Cardiac muscle cell (in vitro differentiated cells and primary cell): ENCODE data around the gene RHBDL2. TPM values are rescaled to one million over a fixed set of nuclear protein-coding genes. Genes with fewer than 3 reads are reported as not detected.

Experiments used
- DNase-seq, 2 donors: peaks; one replicate each; pipeline versions ENCODE4 v3.0.0 to v3.0.0-alpha.2; 2010 to 2017; ENCODE audit warnings: low read depth in 1 of 2, low spot score in 1 of 2
- H3K27ac ChIP-seq: fragments of 200-600 bp; sonication (generic); 2 replicates; pipeline ENCODE4 v1.5.1; 2016
- H3K27me3 ChIP-seq: fragments of 200-600 bp; sonication (generic); 2 replicates; pipeline ENCODE4 v1.6.0; 2016; ENCODE audit warnings: control low read depth
- H3K36me3 ChIP-seq: fragments of 200-600 bp; sonication (generic); 2 replicates; pipeline ENCODE4 v1.5.1; 2016; ENCODE audit warnings: control low read depth
- H3K4me1 ChIP-seq: fragments of 200-600 bp; sonication (generic); 2 replicates; pipeline ENCODE4 v1.8.1; 2017; ENCODE audit warnings: low read depth, mild to moderate bottlenecking, mixed run types
- H3K4me3 ChIP-seq: fragments of 200-600 bp; sonication (generic); 2 replicates; pipeline ENCODE4 v1.5.1; 2016; ENCODE audit warnings: mild to moderate bottlenecking
- H3K9me3 ChIP-seq: fragments of 200-600 bp; sonication (generic); 2 replicates; pipeline ENCODE4 v1.5.1; 2017; ENCODE audit warnings: low read depth, mild to moderate bottlenecking, control low read depth
- polyA plus RNA-seq: library from polyadenylated mRNA; unstranded; fragments of >200 nt; fragmentation: Nextera tagmentation; extraction: Ambion mirVana; gene quantifications from 2 replicates; pipeline ENCODE4 v1.2.1, GENCODE V29; 2016
- total RNA-seq: library from RNA; depleted of rRNA; stranded (reverse); fragments of >200 nt; gene quantifications from 2 replicates; pipeline ENCODE4 v1.2.3, GENCODE V29; 2016
- TF ChIP-seq, protein P1 (sequence below): IDR thresholded peaks from 2 replicates; pipeline ENCODE4 v1.5.1; 2012; ENCODE audit warnings: low read depth, mild to moderate bottlenecking, low read length

RHBDL2 gene
- total and polyA plus RNA-seq, 2 experiments from 2014 or later, result 0.21 TPM; not detected in 1

DNA sequence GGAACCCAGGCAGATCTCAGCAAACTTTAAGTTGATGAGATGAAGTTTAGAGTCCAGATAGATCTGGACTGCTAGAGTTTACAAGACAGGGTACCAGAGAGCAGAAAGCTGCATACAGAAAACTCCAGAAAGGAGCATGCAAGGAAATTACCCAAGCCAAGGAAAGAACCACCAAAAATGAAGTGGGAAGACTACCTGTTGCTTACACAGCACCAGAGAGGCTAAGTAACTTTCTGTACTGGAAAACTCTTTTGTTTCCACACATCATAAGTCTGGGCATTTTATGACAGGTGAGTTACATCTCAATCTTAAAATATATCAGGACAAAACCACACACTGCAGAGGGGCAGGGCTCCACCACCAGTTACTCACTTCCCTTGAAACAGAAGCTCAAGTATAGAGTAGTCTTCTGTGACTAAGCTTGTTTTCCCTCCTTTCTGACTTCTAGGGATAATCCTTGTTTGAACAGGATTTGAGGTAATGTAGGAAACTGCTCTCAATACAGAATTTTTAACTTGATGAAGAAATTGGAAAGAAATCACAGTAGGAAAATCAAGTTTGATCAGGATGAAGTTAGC lies 42.9 kb downstream of the RHBDL2 start:
- H3K27ac ChIP-seq, result no peak overlapping the region
- H3K36me3 ChIP-seq, result no peaks in the 10 kb centered on the region
- H3K9me3 ChIP-seq, result no peaks in the 10 kb centered on the region
- H3K4me3 ChIP-seq, result no peak overlapping the region
- no peaks in the 10 kb centered on the region for H3K27me3 ChIP-seq
- DNase-seq, result no peak
- H3K4me1 ChIP-seq, result no peaks in the 10 kb centered on the region
- TF ChIP-seq, protein P1, sequence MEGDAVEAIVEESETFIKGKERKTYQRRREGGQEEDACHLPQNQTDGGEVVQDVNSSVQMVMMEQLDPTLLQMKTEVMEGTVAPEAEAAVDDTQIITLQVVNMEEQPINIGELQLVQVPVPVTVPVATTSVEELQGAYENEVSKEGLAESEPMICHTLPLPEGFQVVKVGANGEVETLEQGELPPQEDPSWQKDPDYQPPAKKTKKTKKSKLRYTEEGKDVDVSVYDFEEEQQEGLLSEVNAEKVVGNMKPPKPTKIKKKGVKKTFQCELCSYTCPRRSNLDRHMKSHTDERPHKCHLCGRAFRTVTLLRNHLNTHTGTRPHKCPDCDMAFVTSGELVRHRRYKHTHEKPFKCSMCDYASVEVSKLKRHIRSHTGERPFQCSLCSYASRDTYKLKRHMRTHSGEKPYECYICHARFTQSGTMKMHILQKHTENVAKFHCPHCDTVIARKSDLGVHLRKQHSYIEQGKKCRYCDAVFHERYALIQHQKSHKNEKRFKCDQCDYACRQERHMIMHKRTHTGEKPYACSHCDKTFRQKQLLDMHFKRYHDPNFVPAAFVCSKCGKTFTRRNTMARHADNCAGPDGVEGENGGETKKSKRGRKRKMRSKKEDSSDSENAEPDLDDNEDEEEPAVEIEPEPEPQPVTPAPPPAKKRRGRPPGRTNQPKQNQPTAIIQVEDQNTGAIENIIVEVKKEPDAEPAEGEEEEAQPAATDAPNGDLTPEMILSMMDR, result no peak

- H3K4me1 ChIP-seq, result no peaks in the 10 kb centered on the region
- H3K36me3 ChIP-seq, result no peaks in the 10 kb centered on the region
- H3K4me3 ChIP-seq, result no peak overlapping the region
- no peaks in the 10 kb centered on the region for H3K9me3 ChIP-seq
- no peak for DNase-seq
- no peak overlapping the region for H3K27ac ChIP-seq
- H3K27me3 ChIP-seq, result no peaks in the 10 kb centered on the region
- TF ChIP-seq, protein P1, result no peak
Observed at GRCh38 chr1:38896169-38896568, 45.5 kb downstream of the RHBDL2 start.

DNA sequence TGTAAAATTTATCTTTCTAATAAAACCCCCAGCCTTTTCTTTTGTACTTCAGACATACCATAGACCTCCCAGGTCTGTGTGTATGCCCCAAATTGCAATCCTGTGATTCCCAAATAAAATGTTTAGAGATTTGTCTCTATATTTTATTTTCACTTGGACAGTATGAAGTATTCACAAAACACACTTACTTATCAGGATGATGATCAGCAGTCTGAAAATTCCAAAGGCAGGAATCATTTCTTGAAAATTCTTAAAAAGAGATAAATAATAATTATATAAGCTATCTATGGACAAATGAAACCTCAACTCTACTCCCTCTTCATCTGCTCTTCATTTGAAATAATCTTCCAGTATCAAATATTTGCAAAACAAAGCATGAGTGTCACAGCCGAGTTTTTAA lies 48.7 kb downstream of the RHBDL2 start:
- DNase-seq, result no peak
- Histone ChIP-seq H3K4me3 (no peak overlapping the region), H3K27ac (no peak overlapping the region), H3K9me3 (no peaks in the 10 kb centered on the region), H3K4me1 (no peaks in the 10 kb centered on the region), H3K27me3 (no peaks in the 10 kb centered on the region), H3K36me3 (no peaks in the 10 kb centered on the region)
- TF ChIP-seq, protein P1, result no peak

DNA sequence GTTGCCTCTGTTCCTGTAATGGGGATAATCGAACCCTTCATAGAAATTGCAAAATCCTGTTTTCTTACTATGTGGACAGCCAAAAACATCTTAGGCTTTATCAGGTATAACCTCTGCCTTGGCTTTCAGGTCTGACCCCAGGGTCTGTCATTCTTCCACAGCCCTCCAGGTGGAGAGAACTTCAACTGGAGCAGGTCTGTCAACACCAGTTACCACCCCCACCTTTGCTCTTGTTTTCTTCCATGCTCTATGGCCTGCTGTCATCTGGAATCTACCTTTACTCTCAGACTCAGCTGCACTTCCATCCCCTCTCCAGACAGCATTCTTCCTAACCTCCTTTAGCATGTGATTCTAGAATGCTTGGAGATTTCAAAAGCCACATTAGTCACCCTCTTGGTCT lies 49.9 kb downstream of the RHBDL2 start:
- no peak overlapping the region for H3K27ac ChIP-seq
- H3K27me3 ChIP-seq, result no peaks in the 10 kb centered on the region
- no peak overlapping the region for H3K4me3 ChIP-seq
- H3K4me1 ChIP-seq, result no peaks in the 10 kb centered on the region
- no peaks in the 10 kb centered on the region for H3K9me3 ChIP-seq
- peak in 1 of 2 donors; percentile 15 for DNase-seq
- no peaks in the 10 kb centered on the region for H3K36me3 ChIP-seq
- TF ChIP-seq, protein P1, result no peak

GRCh38 chr1:38889589-38889988 lies 52.0 kb downstream of the RHBDL2 start:
- H3K36me3 ChIP-seq, result no peaks in the 10 kb centered on the region
- no peaks in the 10 kb centered on the region for H3K9me3 ChIP-seq
- TF ChIP-seq, protein P1, result no peak
- H3K4me1 ChIP-seq, result no peaks in the 10 kb centered on the region
- H3K4me3 ChIP-seq, result no peak overlapping the region
- no peaks in the 10 kb centered on the region for H3K27me3 ChIP-seq
- no peak overlapping the region for H3K27ac ChIP-seq
- DNase-seq, result no peak
